Common myeloid progenitor, CD34-positive (primary cell): ENCODE measurements around the gene PTMS. TPM values are rescaled to one million over a fixed set of nuclear protein-coding genes. Genes with fewer than 3 reads are reported as not detected.

Experiments
- CTCF ChIA-PET: fragments of 350-600 bp; sonication (Branson Sonifier 250); formaldehyde crosslinking; loops from one replicate; lab custom pipeline; 2021; ENCODE audit warnings: antibody characterized with exemption; lab: Charles Lee
- POLR2A ChIA-PET: fragments of 350-600 bp; sonication (Branson Sonifier 250); formaldehyde crosslinking; loops from one replicate; lab custom pipeline; 2021; ENCODE audit warnings: antibody characterized with exemption; lab: Charles Lee
- DNase-seq, 3 donors: peaks; one replicate each; pipeline versions ENCODE4 v3.0.0 to v3.0.0-alpha.2; 2013
- H3K27ac ChIP-seq, 2 experiments: 1 replicate in 1 of 2; 2 replicates in 1 of 2; pipeline ENCODE4 v1.7.0; 2013; ENCODE audit warnings: inconsistent platforms in 2 of 2, low read length in 2 of 2, mild to moderate bottlenecking in 2 of 2, low read depth in 1 of 2, moderate library complexity in 1 of 2; ENCODE audit not compliant: severe bottlenecking in 2 of 2, insufficient read depth in 1 of 2, poor library complexity in 1 of 2
- H3K27me3 ChIP-seq, 5 experiments: replicated peaks in 2 of 5; 1 replicate in 3 of 5; 2 replicates in 2 of 5; pipeline versions ENCODE4 v1.6.1 to v1.7.0; 2013; ENCODE audit warnings: low read length in 4 of 5, mild to moderate bottlenecking in 2 of 5, moderate library complexity in 2 of 5, inconsistent platforms in 1 of 5; ENCODE audit not compliant: insufficient read depth in 5 of 5, control insufficient read depth in 4 of 5
- H3K36me3 ChIP-seq, 4 experiments: 1 replicate in 2 of 4; 2 replicates in 2 of 4; pipeline versions ENCODE4 v1.6.1 to v1.7.0; 2013; ENCODE audit warnings: low read length in 3 of 4, control low read depth in 1 of 4, mild to moderate bottlenecking in 1 of 4; ENCODE audit not compliant: control insufficient read depth in 4 of 4, insufficient read depth in 4 of 4
- H3K4me1 ChIP-seq, 4 experiments: 1 replicate in 3 of 4; 2 replicates in 1 of 4; pipeline versions ENCODE4 v1.6.1 to v1.7.1; 2013; ENCODE audit warnings: low read length in 3 of 4, mild to moderate bottlenecking in 3 of 4, control low read depth in 1 of 4, inconsistent platforms in 1 of 4, moderate library complexity in 1 of 4; ENCODE audit not compliant: control insufficient read depth in 4 of 4, insufficient read depth in 4 of 4; ENCODE audit errors: control extremely low read depth in 1 of 4
- H3K4me3 ChIP-seq, 7 experiments: 1 replicate in 4 of 7; 2 replicates in 3 of 7; pipeline versions ENCODE4 v1.5.1 to v1.7.0; 2013; ENCODE audit warnings: mild to moderate bottlenecking in 7 of 7, low read length in 6 of 7, moderate library complexity in 6 of 7, inconsistent platforms in 2 of 7, low read depth in 2 of 7, control low read depth in 1 of 7; ENCODE audit not compliant: insufficient read depth in 4 of 7, control insufficient read depth in 1 of 7; ENCODE audit errors: extremely low read depth in 1 of 7
- H3K9me3 ChIP-seq, 5 experiments: 1 replicate in 4 of 5; 2 replicates in 1 of 5; pipeline versions ENCODE4 v1.6.1 to v1.7.1; 2013; ENCODE audit warnings: low read length in 4 of 5, mild to moderate bottlenecking in 2 of 5, inconsistent platforms in 1 of 5, low read depth in 1 of 5, moderate library complexity in 1 of 5; ENCODE audit not compliant: control insufficient read depth in 4 of 5, insufficient read depth in 2 of 5; ENCODE audit errors: control extremely low read depth in 1 of 5
- WGBS: methylation state at CpG from one replicate; pipeline ENCODE4 v1.1.5; 2013; ENCODE audit not compliant: insufficient coverage; 5-methylcytosine and 5-hydroxymethylcytosine counted together
- polyA plus RNA-seq: library from polyadenylated mRNA; unstranded; fragments of 120-200 nt; gene quantifications from one replicate; pipeline ENCODE4 v1.2.1, GENCODE V29; 2013

The PTMS gene, protein sequence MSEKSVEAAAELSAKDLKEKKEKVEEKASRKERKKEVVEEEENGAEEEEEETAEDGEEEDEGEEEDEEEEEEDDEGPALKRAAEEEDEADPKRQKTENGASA
- polyA plus RNA-seq, result 155 TPM

DNA sequence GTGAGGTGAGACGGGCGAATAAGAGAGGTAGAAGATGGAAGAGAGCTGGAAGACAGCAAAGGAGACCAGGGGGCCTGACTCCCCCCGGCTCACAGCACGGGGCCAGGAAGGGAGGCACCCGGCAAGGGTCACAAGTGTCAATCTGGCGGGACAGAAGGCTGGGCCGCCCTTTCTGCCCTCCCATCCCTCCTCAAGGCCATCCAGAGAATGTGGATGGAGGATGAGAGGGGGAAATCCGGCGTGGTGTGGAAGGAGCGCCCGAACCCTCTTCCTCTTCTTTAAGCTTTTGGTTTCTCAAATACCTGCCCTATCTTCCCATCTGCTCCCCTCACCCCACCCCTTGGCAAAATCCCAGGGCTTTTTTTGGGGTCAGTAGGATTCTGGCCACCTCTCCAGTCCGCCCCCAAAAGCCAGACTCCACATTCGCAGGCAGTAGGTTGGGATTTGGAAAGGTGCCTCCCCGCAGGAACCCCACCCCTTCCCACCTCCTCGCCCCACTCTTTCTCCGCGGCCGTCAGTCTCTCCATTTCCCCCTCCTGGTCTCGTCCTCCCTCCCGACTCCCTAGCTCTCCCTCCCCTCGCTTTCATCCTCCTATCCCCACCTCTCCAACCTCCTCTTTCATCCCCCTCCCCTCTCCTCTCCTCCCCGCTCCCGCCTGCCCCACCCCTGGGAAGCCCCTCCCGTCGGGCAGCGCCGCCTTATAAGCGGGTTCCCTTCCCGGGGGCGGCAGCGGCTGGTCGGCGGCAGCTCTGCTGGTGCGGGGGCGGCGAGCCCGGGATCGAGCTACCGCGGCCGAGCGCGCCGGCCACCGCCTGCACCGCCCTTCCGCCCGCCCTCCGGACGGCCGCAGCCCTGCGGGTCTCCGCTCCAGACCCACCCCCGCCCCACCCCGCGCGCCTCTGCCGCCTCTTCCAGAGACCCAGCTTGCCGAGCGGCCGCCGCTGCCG is at the start of gene PTMS:
PTMS (plus strand) TSS at position 730 of the 948 bp plus-strand sequence. CDS start 343 bp downstream, outside the sequence.
- Histone ChIP-seq H3K4me1 (peaks cover 8 to 59% (median 37%) of the 10 kb centered on the region in 4 experiments), H3K27ac (peak within 1 kb of the TSS in 1 of 2 experiments; percentile 70), H3K27me3 (peaks cover 0 to 16% (median 0%) of the 10 kb centered on the region in 5 experiments), H3K9me3 (no peaks in the 10 kb centered on the region), H3K4me3 (peak within 1 kb of the TSS; percentile 56 to 93 (median 74)), H3K36me3 (peaks cover 0 to 10% (median 2%) of the 10 kb centered on the region in 4 experiments)
- no peak for DNase-seq
- ChIA-PET CTCF (interaction anchor here (0.8 to 15.2 kb wide), 18 partner anchors 10 to 69 kb away, joined by 3 to 237 read pairs (median 4); partner anchors contain the start of genes CD4, GPR162 and MLF2), POLR2A (interaction anchor here (0.6 to 2.3 kb wide), 3 partner anchors 13 to 193 kb away, joined by 3 to 12 read pairs (median 3); partner anchors contain the start of gene MLF2)
- WGBS, result 3% methylated on average over 39 of the region's 63 CpGs

DNA sequence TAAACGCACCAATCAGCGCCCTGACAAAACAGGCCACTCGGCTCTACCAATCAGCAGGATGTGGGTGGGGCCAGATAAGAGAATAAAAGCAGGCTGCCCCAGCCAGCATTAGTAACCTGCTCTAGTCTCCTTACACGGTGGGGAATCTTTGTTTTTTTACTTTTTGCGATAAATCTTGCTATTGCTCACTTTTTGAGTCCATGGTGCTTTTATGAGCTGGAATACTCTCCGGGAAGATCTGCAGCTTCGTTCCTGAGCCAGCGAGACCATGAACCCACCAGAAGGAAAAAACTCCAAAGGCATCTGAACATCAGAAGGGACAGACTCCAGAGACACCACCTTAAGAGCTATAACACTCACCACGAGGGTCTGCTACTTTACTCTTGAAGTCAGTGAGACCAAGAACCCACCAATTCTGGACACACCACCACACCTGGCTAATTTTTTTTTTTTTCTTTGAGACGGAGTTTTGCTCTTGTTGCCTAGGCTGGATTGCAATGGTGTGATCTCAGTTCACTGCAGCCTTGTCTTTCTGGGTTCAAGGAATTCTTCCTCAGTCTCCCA is 49.2 kb upstream of the PTMS start:
- ChIA-PET CTCF (interaction anchor here (0.8 kb wide), 1 partner anchor 37 kb away, joined by 3 read pairs; no protein-coding TSS in a partner anchor), POLR2A (interaction anchor here (0.6 kb wide), 1 partner anchor 144 kb away, joined by 3 read pairs; no protein-coding TSS in a partner anchor)
- Histone ChIP-seq H3K27me3 (no peaks in the 10 kb centered on the region), H3K36me3 (no peaks in the 10 kb centered on the region), H3K4me1 (no peaks in the 10 kb centered on the region), H3K4me3 (no peak overlapping the region), H3K27ac (no peak overlapping the region), H3K9me3 (no peaks in the 10 kb centered on the region)
- no peak for DNase-seq
- WGBS, result 80% methylated on average over 4 of the region's 10 CpGs

DNA sequence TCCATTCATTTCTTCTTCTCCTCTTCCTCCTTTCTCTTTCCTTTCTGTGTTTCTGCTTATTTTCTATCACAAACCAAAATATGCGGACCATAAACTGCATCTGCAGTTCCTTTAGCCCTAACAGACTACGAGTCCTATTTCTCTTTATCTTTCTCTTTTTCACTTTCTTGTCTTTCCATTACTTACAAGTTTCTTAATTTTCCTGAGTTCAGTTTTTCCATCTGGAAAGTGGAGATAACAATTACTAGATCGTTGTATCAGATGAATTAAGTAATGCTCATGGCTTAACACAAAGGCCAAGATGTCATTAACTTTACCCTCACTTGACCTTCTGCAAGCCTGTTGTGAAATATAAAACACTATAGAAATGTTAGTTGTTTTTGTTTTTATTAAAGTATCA is 43.3 kb upstream of the PTMS start:
- H3K4me3 ChIP-seq, result peak overlapping the region in 2 of 7 experiments; percentile 75 to 91
- peaks cover 8 to 23% (median 13%) of the 10 kb centered on the region in 4 experiments for H3K4me1 ChIP-seq
- H3K36me3 ChIP-seq, result peaks cover 3 to 9% (median 7%) of the 10 kb centered on the region in 4 experiments
- POLR2A ChIA-PET, result interaction anchor here (1.4 to 2.0 kb wide), 2 partner anchors 30 to 34 kb away, joined by 10 to 33 read pairs; partner anchors contain the start of genes MLF2 and ZNF384
- H3K9me3 ChIP-seq, result no peaks in the 10 kb centered on the region
- WGBS, result 94% methylated on average over 2 of the region's 3 CpGs
- peak overlapping the region in 1 of 2 experiments; percentile 87 for H3K27ac ChIP-seq
- no peaks in the 10 kb centered on the region for H3K27me3 ChIP-seq
- DNase-seq, result no peak
- CTCF ChIA-PET, result interaction anchor here (0.7 to 3.8 kb wide), 9 partner anchors 8 to 160 kb away, joined by 3 to 26 read pairs (median 6); partner anchors contain the start of genes MLF2 and ZNF384

DNA sequence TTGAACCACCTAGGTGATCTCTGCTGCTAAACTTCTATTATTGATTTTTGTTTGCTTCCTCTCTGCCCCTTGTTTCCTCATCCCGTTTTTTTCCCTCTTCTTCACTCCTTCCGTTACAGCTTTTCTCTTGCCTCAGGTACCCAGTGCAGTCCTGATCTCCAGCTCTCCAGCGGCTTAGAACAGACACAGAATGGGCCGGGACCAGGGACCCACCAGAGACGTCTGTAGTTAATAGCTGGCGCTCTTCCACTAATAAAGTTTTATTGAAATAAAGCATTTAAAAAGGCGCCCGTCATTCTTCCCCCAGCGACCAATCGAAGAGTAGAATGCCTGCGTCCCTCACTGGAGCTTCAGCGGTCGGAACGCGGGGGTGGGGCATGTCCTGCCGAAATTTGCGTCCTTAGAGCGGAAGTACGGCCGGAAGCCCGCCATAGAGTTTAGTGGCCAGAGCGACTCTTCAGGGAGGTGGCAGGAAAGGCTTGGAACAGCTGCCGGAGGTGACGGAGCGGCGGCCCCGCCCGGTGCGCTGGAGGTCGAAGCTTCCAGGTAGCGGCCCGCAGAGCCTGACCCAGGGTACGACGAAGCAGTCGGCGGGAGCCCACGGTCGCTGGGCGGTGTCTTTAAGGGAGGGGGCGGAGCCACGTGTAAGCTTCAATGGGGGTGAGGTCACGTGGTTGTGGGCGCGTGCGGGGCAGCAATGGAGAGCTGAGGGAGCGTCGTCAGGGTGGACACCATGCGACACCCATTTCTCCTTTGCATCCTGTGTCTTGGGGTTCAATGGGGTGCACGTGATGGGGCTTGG is 42.4 kb upstream of the PTMS start, which contains the start of gene COPS7A:
COPS7A (plus strand) TSS at position 440 of the 802 bp plus-strand sequence. CDS start 611 bp downstream, outside the sequence.
- ChIA-PET POLR2A (interaction anchor here (0.6 to 2.0 kb wide), 7 partner anchors 22 to 253 kb away, joined by 3 to 33 read pairs (median 4); partner anchors contain the start of genes MLF2, VAMP1 and ZNF384), CTCF (interaction anchor here (0.6 to 3.8 kb wide), 13 partner anchors 9 to 174 kb away, joined by 3 to 26 read pairs (median 3); partner anchors contain the start of genes MLF2 and ZNF384)
- Histone ChIP-seq H3K27ac (peak within 1 kb of the TSS; percentile 51 to 87), H3K9me3 (no peaks in the 10 kb centered on the region), H3K4me3 (peak within 1 kb of the TSS; percentile 37 to 91 (median 75)), H3K36me3 (peaks cover 5 to 18% (median 15%) of the 10 kb centered on the region in 4 experiments), H3K4me1 (peaks cover 8 to 23% (median 13%) of the 10 kb centered on the region in 4 experiments), H3K27me3 (no peaks in the 10 kb centered on the region)
- WGBS, result under 1% methylated on average over 45 of the region's 49 CpGs
- peak; percentile 99 to 100 (median 100) for DNase-seq

DNA sequence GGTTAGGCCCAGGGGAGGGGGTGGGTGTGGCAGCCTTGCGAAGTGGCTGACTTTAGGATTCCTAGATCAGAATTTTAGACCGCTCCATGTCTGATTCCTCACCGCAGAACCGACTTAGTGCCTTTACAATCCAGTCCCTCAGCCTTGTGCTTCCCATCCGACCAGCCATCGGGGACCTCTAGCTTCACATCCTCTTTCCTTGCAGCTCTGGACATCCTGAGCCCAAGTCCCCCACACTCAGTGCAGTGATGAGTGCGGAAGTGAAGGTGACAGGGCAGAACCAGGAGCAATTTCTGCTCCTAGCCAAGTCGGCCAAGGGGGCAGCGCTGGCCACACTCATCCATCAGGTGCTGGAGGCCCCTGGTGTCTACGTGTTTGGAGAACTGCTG is 41.8 kb upstream of the PTMS start:
- peaks cover 8 to 23% (median 13%) of the 10 kb centered on the region in 4 experiments for H3K4me1 ChIP-seq
- peaks cover 5 to 24% (median 21%) of the 10 kb centered on the region in 4 experiments for H3K36me3 ChIP-seq
- 1% methylated on average over 9 of the region's 10 CpGs for WGBS
- POLR2A ChIA-PET, result interaction anchor here (0.6 to 2.0 kb wide), 7 partner anchors 21 to 68 kb away, joined by 3 to 33 read pairs (median 4); partner anchors contain the start of genes MLF2 and ZNF384
- no peak for DNase-seq
- CTCF ChIA-PET, result interaction anchor here (0.6 to 3.8 kb wide), 10 partner anchors 9 to 173 kb away, joined by 3 to 26 read pairs (median 6); partner anchors contain the start of genes MLF2 and ZNF384
- H3K9me3 ChIP-seq, result no peaks in the 10 kb centered on the region
- H3K27me3 ChIP-seq, result no peaks in the 10 kb centered on the region
- peak overlapping the region; percentile 28 to 91 (median 71) for H3K4me3 ChIP-seq
- peak overlapping the region; percentile 40 to 87 for H3K27ac ChIP-seq
